ENCODE measurements around the gene MMP20. TPM values are rescaled to one million over a fixed set of nuclear protein-coding genes. Genes with fewer than 3 reads are reported as not detected.

The MMP20 gene
- total RNA-seq, 1 experiment from 2014 or later = not detected

GRCh38 chr11:102639656-102640055 lies 14.5 kb upstream of the MMP20 start:
- no peaks in the 10 kb centered on the region for H3K9me3 Mint-ChIP-seq
- no peak overlapping the region for H3K27ac Mint-ChIP-seq
- ChIA-PET POLR2A (no interaction called here), CTCF (no interaction called here)
- no peaks in the 10 kb centered on the region for H3K36me3 Mint-ChIP-seq
- no peak for ATAC-seq
- no peak overlapping the region for H3K4me3 Mint-ChIP-seq
- H3K27me3 Mint-ChIP-seq (ENCODE audit: low read depth) = no peaks in the 10 kb centered on the region
- DNase-seq (ENCODE audit: low spot score) = no peak
- TF ChIP-seq CBFB (CRISPR knock-in tag; IDR thresholded peaks at IDR 0.05; ENCODE audit: low read depth) (no peak), NR3C1 (CRISPR knock-in tag; conservative IDR thresholded peaks at IDR 0.05; ENCODE audit: low read depth) (no peak), CREM (CRISPR knock-in tag; IDR thresholded peaks at IDR 0.05) (no peak), ZNF671 (CRISPR knock-in tag; IDR thresholded peaks at IDR 0.05) (no peak), ERG (CRISPR knock-in tag; IDR thresholded peaks at IDR 0.05) (no peak), ZNF263 (CRISPR knock-in tag; IDR thresholded peaks at IDR 0.05; ENCODE audit: low read depth) (no peak), FOXJ3 (CRISPR knock-in tag; IDR thresholded peaks at IDR 0.05; ENCODE audit: borderline replicate concordance) (no peak), KAT7 (CRISPR knock-in tag; IDR thresholded peaks at IDR 0.05; ENCODE audit: borderline replicate concordance) (no peak), AFF4 (CRISPR knock-in tag; IDR thresholded peaks at IDR 0.05; ENCODE audit: borderline replicate concordance) (no peak)
- peaks cover 5% of the 10 kb centered on the region for H3K4me1 Mint-ChIP-seq

GRCh38 chr11:102637731-102638130 lies 12.6 kb upstream of the MMP20 start:
- POLR2A ChIA-PET = no interaction called here
- CTCF ChIA-PET = no interaction called here
- no peaks in the 10 kb centered on the region for H3K27me3 Mint-ChIP-seq (ENCODE audit: low read depth)
- H3K4me3 Mint-ChIP-seq = no peak overlapping the region
- H3K9me3 Mint-ChIP-seq = peaks cover 4% of the 10 kb centered on the region; the same call in 1 of the 2 replicates
- DNase-seq (ENCODE audit: low spot score) (no peak), ATAC-seq (no peak)
- no peaks in the 10 kb centered on the region for H3K36me3 Mint-ChIP-seq
- no peak overlapping the region for H3K27ac Mint-ChIP-seq
- peaks cover 5% of the 10 kb centered on the region for H3K4me1 Mint-ChIP-seq
- TF ChIP-seq FOXJ3 (CRISPR knock-in tag; IDR thresholded peaks at IDR 0.05; ENCODE audit: borderline replicate concordance) (no peak), ERG (CRISPR knock-in tag; IDR thresholded peaks at IDR 0.05) (no peak), E2F4 (CRISPR knock-in tag; IDR thresholded peaks at IDR 0.05; ENCODE audit: borderline replicate concordance, low read depth) (no peak), STAT6 (CRISPR knock-in tag; conservative IDR thresholded peaks at IDR 0.05; ENCODE audit: low read depth) (no peak), PREB (CRISPR knock-in tag; IDR thresholded peaks at IDR 0.05; ENCODE audit: borderline replicate concordance) (no peak), ATF1 (CRISPR knock-in tag; IDR thresholded peaks at IDR 0.05) (no peak), ZNF532 (CRISPR knock-in tag; IDR thresholded peaks at IDR 0.05; ENCODE audit: borderline replicate concordance) (no peak)
